HUES48 (cell line): ENCODE data around the gene CCR5.

Experiments
- H3K27ac ChIP-seq: one replicate; pipeline ENCODE4 v1.7.0; 2013; ENCODE audit warnings: low read depth, low read length, inconsistent platforms
- H3K27me3 ChIP-seq: 2 replicates; pipeline ENCODE4 v1.6.1; 2013; ENCODE audit warnings: mild to moderate bottlenecking, low read length; ENCODE audit not compliant: control insufficient read depth, insufficient read depth
- H3K36me3 ChIP-seq: 2 replicates; pipeline ENCODE4 v1.6.1; 2013; ENCODE audit warnings: low read length; ENCODE audit not compliant: control insufficient read depth, insufficient read depth
- H3K4me1 ChIP-seq: 2 replicates; pipeline ENCODE4 v1.6.1; 2013; ENCODE audit warnings: mild to moderate bottlenecking, low read length; ENCODE audit not compliant: control insufficient read depth, insufficient read depth
- H3K4me3 ChIP-seq: 2 replicates; pipeline ENCODE4 v1.5.1; 2013; ENCODE audit warnings: mild to moderate bottlenecking, low read depth, low read length
- H3K9ac ChIP-seq: 2 replicates; pipeline ENCODE4 v1.6.1; 2013; ENCODE audit warnings: mild to moderate bottlenecking, low read depth, low read length, moderate library complexity
- H3K9me3 ChIP-seq: 2 replicates; pipeline ENCODE4 v1.6.1; 2013; ENCODE audit warnings: low read length; ENCODE audit not compliant: control insufficient read depth, insufficient read depth

The CCR5 gene

GRCh38 chr3:46348823-46349482 is 21.8 kb upstream of the CCR5 start:
- H3K36me3 ChIP-seq, result no peaks in the 10 kb centered on the region
- H3K4me3 ChIP-seq, result no peak overlapping the region
- H3K9me3 ChIP-seq, result peaks cover 14% of the 10 kb centered on the region; the same call in 1 of the 2 replicates
- no peaks in the 10 kb centered on the region for H3K27me3 ChIP-seq
- H3K9ac ChIP-seq, result no peak overlapping the region
- H3K27ac ChIP-seq, result no peak overlapping the region
- H3K4me1 ChIP-seq, result no peaks in the 10 kb centered on the region

DNA sequence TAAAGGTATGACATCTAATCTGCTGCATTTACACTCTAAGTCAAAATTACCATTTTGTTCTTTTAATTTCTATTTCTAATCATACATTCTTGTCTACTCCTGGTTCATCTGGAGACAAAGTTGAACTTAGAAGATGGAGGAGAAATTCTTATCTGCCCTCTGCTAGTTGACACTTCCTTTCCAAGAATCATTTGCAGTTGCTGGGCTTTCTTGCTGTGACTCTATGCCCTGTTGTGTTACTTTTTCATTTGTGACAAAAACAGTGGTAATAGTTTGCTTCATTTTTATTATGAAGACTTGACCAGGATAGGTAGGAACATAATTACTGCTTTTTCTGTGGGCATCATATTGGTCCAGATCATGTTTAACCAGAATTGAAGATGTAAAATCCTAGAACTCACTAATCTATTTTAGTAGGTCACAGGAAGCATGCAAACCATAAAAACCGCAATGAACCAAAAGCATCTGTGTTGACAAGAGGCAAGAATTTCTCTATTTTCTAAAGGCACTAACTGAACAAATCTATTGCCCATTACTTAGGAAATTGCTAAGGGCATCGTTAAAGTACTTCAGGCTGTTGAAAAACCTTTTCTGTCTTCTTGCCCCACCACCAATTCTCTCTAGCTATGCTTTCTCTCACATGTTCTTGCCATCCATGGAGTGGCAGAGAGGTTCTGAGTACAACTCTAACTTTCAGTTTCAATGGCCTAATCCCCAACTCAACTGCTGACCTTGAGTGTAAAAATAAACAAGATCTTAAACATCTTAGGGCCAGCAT is 21.1 kb upstream of the CCR5 start:
- H3K27me3 ChIP-seq, result no peaks in the 10 kb centered on the region
- no peaks in the 10 kb centered on the region for H3K36me3 ChIP-seq
- H3K4me3 ChIP-seq, result no peak overlapping the region
- H3K4me1 ChIP-seq, result no peaks in the 10 kb centered on the region
- no peak overlapping the region for H3K9ac ChIP-seq
- H3K27ac ChIP-seq, result no peak overlapping the region
- H3K9me3 ChIP-seq, result peaks cover 14% of the 10 kb centered on the region; the same call in 1 of the 2 replicates

GRCh38 chr3:46350262-46350565 is 20.5 kb upstream of the CCR5 start:
- Histone ChIP-seq H3K4me3 (no peak overlapping the region), H3K9ac (no peak overlapping the region), H3K27ac (no peak overlapping the region), H3K36me3 (no peaks in the 10 kb centered on the region), H3K9me3 (peaks cover 14% of the 10 kb centered on the region; the same call in 1 of the 2 replicates), H3K27me3 (no peaks in the 10 kb centered on the region), H3K4me1 (no peaks in the 10 kb centered on the region)

DNA sequence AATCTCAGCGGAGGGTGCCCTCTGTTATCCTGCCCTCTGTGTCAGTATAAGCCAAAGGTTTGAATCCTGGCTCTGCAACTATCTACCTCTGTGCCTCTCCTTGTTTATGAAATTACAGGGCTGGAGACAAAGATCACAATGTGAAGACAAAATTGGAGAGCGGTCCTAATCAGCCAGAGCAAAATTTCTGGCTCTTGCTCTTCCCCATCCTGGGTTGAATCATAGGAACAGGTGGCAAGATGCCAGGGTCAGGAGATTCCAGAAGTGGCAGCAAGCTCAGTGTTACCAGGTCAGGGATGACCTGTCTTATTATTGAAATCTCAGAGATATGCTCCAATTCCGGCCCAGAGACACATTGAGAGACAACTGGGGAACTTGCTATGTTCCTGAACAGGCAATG is 19.1 kb upstream of the CCR5 start:
- Histone ChIP-seq H3K9ac (no peak overlapping the region), H3K27ac (no peak overlapping the region), H3K4me3 (no peak overlapping the region), H3K4me1 (no peaks in the 10 kb centered on the region), H3K9me3 (peaks cover 14% of the 10 kb centered on the region; the same call in 1 of the 2 replicates), H3K36me3 (no peaks in the 10 kb centered on the region), H3K27me3 (no peaks in the 10 kb centered on the region)

GRCh38 chr3:46353090-46353489 is 17.7 kb upstream of the CCR5 start:
- Histone ChIP-seq H3K36me3 (no peaks in the 10 kb centered on the region), H3K9me3 (peaks cover 4% of the 10 kb centered on the region; the same call in 1 of the 2 replicates), H3K4me3 (no peak overlapping the region), H3K27me3 (no peaks in the 10 kb centered on the region), H3K27ac (no peak overlapping the region), H3K9ac (no peak overlapping the region), H3K4me1 (no peaks in the 10 kb centered on the region)

DNA sequence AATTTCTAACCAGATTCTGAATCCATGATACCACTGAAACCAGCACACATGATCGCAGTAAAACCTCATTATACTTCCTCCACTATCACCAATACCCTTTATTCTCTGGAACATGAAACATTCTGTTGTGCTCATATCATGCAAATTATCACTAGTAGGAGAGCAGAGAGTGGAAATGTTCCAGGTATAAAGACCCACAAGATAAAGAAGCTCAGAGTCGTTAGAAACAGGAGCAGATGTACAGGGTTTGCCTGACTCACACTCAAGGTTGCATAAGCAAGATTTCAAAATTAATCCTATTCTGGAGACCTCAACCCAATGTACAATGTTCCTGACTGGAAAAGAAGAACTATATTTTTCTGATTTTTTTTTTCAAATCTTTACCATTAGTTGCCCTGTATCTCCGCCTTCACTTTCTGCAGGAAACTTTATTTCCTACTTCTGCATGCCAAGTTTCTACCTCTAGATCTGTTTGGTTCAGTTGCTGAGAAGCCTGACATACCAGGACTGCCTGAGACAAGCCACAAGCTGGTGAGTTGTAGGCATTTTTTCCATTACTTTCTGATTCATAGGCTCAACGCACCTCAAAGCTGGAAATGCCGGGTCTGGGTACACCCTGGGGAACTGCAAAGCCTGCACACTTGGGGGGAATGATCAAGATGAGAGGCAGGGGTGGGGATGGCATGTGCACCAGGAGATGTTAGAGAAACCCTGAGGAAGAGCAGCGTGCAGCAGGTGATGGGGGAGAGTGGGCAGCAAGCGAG is 16.9 kb upstream of the CCR5 start, which contains the start of gene CCR2:
CCR2 (plus strand) TSS at position 465 of the 764 bp plus-strand sequence. CDS start 3,417 bp downstream, outside the sequence.
- no peaks in the 10 kb centered on the region for H3K27me3 ChIP-seq

GRCh38 chr3:46354478-46354877 is 16.3 kb upstream of the CCR5 start:
- Histone ChIP-seq H3K9ac (no peak overlapping the region), H3K36me3 (no peaks in the 10 kb centered on the region), H3K27me3 (no peaks in the 10 kb centered on the region), H3K27ac (no peak overlapping the region), H3K4me3 (no peak overlapping the region), H3K4me1 (no peaks in the 10 kb centered on the region), H3K9me3 (no peaks in the 10 kb centered on the region)

More for the DNA sequence above, 16.9 kb upstream of the CCR5 start, which contains the start of gene CCR2:
- H3K4me3 ChIP-seq, result no peak within 1 kb of the TSS
- H3K9ac ChIP-seq, result no peak within 1 kb of the TSS
- H3K27ac ChIP-seq, result no peak within 1 kb of the TSS
- no peaks in the 10 kb centered on the region for H3K4me1 ChIP-seq
- 0 out of 2 replicates have a peak, but pooled peaks cover 2% of the 10 kb centered on the region for H3K9me3 ChIP-seq
- H3K36me3 ChIP-seq, result no peaks in the 10 kb centered on the region

GRCh38 chr3:46354984-46355383 is 15.8 kb upstream of the CCR5 start:
- H3K36me3 ChIP-seq, result no peaks in the 10 kb centered on the region
- H3K9ac ChIP-seq, result no peak overlapping the region
- no peak overlapping the region for H3K27ac ChIP-seq
- no peak overlapping the region for H3K4me3 ChIP-seq
- H3K9me3 ChIP-seq, result no peaks in the 10 kb centered on the region
- H3K4me1 ChIP-seq, result no peaks in the 10 kb centered on the region
- H3K27me3 ChIP-seq, result no peaks in the 10 kb centered on the region

DNA sequence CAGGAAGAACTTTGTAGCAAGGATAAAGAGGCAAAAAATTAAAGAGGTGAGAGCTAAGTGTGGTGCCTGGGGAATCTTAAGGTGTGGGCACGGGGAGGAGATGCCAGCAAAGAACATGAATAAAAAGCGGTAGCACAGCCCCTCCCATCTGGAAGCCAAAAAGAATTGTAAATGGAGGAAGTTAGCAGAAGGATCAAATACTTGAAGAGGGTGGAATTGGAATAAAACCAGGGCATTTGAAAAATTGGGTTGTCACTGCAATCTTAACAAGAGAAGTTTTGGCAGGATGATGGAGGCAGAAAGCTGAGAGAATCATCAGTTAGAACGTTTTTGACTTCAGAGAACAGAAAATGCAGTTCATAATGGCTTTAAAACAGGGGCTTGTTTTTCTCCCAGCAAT is 14.5 kb upstream of the CCR5 start:
- Histone ChIP-seq H3K9ac (no peak overlapping the region), H3K36me3 (no peaks in the 10 kb centered on the region), H3K4me3 (no peak overlapping the region), H3K27ac (no peak overlapping the region), H3K4me1 (no peaks in the 10 kb centered on the region), H3K9me3 (no peaks in the 10 kb centered on the region), H3K27me3 (no peaks in the 10 kb centered on the region)

DNA sequence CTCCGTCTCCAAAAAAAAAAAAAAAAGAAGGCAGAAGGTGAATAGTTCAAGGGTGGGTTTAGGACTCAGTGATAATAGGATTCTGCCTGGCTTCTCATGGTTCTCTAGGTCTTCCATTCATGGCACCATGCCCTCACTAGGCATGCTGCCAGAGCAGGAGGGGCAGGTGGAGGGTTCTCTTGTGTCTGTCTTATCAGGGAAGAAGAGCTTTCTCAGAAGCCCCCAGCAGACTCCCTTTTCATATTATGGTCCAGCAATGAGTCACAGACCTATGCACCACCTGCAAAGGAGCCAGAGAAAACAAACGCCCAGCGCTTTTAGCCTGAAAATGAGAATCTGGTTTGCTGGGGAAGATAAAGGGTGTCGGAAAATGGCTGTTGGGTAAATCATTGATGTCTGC is 13.8 kb upstream of the CCR5 start:
- no peaks in the 10 kb centered on the region for H3K36me3 ChIP-seq
- H3K27ac ChIP-seq, result no peak overlapping the region
- H3K9me3 ChIP-seq, result no peaks in the 10 kb centered on the region
- H3K4me1 ChIP-seq, result no peaks in the 10 kb centered on the region
- H3K4me3 ChIP-seq, result no peak overlapping the region
- no peak overlapping the region for H3K9ac ChIP-seq
- H3K27me3 ChIP-seq, result no peaks in the 10 kb centered on the region

DNA sequence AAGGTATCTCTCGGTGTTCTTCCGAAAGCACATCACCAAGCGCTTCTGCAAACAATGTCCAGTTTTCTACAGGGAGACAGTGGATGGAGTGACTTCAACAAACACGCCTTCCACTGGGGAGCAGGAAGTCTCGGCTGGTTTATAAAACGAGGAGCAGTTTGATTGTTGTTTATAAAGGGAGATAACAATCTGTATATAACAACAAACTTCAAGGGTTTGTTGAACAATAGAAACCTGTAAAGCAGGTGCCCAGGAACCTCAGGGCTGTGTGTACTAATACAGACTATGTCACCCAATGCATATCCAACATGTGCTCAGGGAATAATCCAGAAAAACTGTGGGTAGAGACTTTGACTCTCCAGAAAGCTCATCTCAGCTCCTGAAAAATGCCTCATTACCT is 12.3 kb upstream of the CCR5 start:
- H3K9me3 ChIP-seq, result no peaks in the 10 kb centered on the region
- H3K27me3 ChIP-seq, result no peaks in the 10 kb centered on the region
- H3K9ac ChIP-seq, result no peak overlapping the region
- H3K4me3 ChIP-seq, result no peak overlapping the region
- H3K4me1 ChIP-seq, result no peaks in the 10 kb centered on the region
- no peaks in the 10 kb centered on the region for H3K36me3 ChIP-seq
- H3K27ac ChIP-seq, result no peak overlapping the region
